ENCODE results near the gene CBX3.

DNA sequence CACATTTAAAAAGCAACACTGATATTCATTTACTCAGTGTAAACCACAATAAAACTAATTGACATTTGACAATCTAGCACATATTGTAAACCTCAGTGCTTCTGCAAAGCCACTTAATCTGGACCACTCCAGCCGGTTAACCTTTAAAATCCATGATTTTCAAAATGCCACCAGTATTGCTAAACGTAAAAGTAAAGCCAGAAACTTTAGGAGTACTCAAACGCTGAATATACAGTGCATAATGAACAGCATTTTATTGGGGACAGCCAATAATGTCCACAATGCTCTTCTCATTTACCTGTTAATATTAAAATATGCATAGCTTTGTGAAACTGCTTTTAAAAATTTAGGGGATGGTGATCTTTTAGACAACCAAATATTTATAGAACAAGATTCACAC is 11.8 kb upstream of the CBX3 start:
- TF ChIP-seq, protein P1, sequence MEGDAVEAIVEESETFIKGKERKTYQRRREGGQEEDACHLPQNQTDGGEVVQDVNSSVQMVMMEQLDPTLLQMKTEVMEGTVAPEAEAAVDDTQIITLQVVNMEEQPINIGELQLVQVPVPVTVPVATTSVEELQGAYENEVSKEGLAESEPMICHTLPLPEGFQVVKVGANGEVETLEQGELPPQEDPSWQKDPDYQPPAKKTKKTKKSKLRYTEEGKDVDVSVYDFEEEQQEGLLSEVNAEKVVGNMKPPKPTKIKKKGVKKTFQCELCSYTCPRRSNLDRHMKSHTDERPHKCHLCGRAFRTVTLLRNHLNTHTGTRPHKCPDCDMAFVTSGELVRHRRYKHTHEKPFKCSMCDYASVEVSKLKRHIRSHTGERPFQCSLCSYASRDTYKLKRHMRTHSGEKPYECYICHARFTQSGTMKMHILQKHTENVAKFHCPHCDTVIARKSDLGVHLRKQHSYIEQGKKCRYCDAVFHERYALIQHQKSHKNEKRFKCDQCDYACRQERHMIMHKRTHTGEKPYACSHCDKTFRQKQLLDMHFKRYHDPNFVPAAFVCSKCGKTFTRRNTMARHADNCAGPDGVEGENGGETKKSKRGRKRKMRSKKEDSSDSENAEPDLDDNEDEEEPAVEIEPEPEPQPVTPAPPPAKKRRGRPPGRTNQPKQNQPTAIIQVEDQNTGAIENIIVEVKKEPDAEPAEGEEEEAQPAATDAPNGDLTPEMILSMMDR (IDR thresholded peaks at IDR 0.05), result no peak
- TF ChIP-seq POLR2A (IDR thresholded peaks at IDR 0.05), result no peak

Measured in thyroid gland (tissue), 4 donors.